Inflammatory macrophage (primary cell): ENCODE data around the gene MLPH.
"Not testable (repeated sequence)": the region's sequence is repeated elsewhere in the genome, so short reads cannot be mapped to it uniquely, and the experiment has no call there.

Experiments used
- DNase-seq, 2 donors: peaks; one replicate each; pipeline ENCODE4 v3.0.0-alpha.2; 2020 to 2022

MLPH gene

DNA sequence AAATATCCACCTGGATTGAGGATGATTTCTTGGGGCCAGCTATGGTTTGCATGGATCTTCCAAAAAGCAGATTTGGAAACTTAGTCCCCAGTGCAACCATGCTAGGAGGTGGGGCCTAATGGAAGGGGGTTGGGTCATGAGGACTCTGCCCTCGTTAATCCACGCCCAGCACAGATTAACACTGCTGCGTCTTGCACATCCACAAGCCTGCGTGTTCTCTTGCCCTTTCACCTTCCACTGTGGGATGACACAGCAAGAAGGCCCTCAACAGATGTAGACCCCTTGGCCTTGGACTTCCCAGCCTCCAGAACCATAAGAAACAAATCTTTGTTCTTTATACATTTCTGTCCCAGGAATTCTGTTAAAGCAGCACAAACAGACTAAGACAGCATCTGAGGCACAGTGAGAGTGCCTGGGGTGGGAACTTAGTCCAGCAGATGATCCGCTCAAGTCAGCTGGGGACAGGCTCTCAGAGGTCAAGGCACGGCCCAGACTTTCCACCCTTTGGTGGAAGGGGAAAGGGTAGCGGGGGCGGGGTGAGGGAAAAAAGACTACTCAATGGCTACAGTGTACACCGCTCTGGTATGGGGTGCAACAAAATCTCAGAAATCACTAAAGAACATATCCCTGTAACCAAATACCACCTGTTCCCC lies 101.1 kb downstream of the MLPH start:
- no peak for DNase-seq

GRCh38 chr2:237590272-237591140 lies 103.5 kb downstream of the MLPH start, which contains the start of gene RAB17:
TSS of gene RAB17 (minus strand) at chr2:237590734. CDS start at chr2:237586154, 4,580 bp downstream.
- no peak for DNase-seq

GRCh38 chr2:237591141-237591881 lies 104.3 kb downstream of the MLPH start:
- DNase-seq: peak; percentile 94 to 97

DNA sequence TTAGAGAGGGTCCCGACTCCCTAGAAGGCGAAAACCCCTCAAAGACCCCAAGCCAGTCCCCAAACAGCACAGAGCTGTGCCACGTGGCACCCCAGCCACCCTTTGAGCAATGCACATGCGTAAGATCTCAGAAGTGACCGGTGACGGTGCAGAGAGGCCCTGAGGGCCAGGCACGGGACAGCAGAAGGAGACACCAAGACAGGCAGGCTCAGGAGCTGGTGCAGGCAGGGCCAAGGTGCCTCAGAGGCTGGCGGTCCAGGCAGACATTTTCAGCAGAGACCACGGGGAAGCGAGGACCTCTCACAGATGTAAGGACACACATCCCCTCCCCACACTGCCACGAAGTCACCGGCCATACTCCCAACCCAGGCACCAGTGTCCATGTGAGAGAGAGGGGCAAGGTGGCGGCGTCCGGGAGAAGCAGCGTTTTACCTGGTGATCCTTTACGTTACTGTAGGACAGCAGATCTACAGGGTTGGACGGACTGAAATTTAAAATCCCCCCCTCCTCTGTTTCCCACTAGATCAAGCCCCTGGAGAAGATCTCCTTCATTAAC lies 105.5 kb downstream of the MLPH start:
- DNase-seq: no peak

DNA sequence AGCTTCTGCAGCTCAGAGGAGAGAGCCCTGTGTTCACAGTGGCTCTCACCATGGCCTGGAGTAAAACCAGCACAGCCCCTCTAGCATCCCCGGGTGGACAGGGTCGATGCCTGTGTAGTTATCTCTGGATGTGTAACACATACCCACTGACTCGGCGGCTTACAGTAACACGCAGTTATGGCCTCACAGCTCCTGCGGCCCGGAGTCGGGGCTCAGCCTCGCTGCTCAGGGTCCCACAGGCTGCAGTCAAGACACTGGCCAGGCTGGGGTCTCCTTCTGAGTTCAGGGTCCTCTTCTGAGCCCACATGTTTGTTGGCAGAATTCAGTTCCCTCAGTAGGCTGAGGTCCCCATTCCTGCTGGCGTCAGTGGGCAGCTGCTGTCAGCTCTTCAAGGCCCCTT lies 106.0 kb downstream of the MLPH start:
- no peak for DNase-seq

DNA sequence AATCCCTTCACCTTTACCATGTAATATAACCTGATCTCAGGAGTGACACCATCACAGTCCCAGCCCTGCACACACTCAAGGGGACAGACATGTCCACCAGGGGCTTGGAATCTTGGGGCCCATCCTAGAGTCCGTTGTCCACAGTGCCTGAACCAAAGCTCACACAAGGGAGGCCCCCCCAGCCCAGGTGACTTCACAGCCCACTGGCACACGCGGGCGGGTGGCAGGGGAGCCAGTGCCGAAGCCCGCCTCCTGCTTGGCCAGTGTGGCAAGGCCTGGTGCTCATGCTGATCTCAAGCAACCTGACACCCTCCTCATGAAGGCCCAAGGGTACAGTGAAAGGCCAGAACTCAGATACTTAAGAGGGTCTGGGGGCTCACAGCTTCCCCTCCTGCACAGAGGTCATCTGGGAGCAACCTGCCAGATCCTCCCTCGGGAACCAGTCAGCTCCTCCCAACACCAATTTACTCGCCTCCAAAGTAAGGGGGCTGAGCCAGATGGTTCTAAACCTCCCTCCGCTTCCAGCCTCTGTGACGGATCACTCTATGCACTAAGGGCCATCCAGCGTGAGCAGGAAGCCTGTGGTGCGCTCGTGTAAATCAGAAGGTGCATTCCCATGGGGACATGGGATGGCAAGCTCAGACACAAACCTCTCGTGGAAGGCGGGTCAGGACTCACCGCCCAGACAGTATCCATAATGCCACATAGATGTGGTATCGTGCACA lies 106.7 kb downstream of the MLPH start:
- DNase-seq: no peak

GRCh38 chr2:237594514-237594871 lies 107.4 kb downstream of the MLPH start:
- DNase-seq: no peak

DNA sequence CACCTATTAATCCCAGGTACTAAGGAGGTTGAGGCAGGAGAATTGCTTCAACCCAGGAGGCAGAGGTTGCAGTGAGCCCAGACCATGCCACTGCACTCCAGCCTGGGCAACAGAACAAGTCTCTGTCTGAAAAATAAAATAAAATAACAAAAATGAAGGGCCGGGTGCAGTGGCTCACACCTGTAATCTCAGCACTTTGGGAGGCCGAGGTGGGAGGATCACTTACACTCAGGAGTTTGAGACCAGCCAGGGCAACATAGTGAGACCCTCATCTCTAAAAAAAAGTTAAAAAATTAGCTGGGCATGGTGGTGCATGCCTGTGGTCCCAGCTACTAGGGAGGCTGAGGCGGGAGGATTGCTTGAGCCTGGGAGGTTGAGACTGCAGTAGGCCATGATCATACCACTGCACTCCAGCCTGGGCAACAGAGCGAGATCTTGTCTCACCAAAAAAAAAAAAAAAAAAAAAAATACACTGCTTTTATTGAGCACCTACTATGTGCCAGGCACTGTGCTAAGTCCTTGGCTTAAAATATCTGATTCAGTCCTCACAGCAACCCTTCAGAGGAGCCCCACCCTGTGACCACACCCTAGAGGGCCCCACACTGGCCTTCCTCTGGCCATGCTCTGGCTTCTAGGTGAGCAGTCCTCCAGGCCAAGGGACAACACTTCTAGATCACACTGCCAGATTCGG lies 108.9 kb downstream of the MLPH start:
- not testable (repeated sequence) for DNase-seq

DNA sequence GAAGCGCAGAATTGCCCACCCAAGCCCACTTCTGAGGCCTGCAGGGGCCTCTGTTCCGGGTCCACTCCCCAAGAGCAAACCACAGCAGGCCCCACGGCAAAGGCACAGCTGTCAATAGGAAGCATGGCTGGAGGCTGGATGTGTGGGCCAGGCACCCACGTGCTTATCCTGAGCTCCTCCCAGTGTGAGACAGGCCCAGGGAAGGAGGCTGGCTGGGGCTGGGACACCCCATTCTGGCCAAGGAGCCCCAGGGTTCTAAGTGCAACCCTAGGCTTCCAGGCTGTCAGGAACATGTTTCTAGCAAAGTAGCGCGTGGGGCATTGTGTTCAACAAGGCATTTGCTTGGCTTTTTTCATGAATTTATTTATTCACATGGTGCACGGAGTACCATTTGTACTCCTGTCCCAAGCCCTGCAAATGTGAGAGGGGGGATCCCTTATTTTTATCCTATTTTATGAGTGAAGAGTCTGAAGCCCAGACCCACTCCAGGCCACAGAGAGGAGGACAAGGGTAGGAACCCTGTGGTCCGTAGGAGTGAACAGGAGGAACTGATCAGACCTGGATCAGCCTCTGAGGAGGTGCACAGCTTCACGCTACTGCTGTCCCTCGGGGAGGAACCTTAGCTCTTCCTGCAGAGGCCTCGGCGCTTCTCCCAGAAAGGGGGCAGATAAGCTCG lies 109.6 kb downstream of the MLPH start:
- peak; percentile 18 to 55 for DNase-seq

DNA sequence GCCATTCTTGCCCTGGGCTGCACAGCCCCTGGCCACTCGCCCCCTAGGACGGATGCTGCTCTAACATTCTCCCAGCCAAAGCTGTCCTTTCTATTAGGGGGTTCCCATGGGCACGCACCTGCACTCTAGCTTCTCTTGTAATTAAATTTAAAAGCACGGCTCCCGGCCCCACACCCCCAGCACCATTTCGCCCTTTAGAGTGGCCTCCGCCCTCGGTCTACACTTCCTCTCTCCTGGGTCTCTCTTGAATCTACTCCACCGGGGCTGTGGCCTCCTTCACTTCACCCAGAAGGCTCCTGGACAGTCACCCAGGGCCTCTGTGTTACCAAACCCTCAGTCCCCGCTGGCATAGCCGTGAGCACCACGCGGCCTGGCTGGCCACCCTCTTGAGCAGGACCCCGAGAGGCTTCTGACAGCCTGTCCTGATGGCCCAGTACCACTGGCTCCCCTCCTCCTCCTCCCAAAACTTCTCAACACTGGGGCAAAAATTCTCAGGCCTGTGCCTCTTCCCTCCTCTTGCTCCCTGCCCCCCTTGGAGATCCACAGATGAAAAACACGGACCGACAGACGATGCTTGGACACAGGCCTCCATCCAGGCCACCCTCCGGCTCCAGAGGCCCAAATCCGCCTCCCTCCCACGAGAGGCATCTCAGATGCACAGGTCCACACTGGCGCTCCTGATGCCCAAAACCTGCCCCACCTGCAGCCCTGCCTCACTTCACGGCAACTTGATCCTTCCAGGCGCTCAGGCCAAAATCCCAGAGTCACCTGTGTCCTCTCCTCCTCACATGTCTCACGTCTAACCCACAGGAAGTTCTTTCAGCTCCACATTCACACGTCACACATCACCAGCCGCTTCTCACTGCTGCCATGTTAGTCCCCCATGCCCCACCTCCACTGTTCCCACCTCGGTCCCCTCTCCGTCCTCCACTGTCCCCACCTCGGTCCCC lies 110.4 kb downstream of the MLPH start:
- DNase-seq: no peak

- DNase-seq: no peak
Observed at GRCh38 chr2:237598468-237599208, 111.6 kb downstream of the MLPH start.

GRCh38 chr2:237599465-237600110 lies 112.5 kb downstream of the MLPH start:
- no peak for DNase-seq

GRCh38 chr2:237600205-237600846 lies 113.3 kb downstream of the MLPH start:
- peak in 1 of 2 donors; percentile 30 for DNase-seq

GRCh38 chr2:237601453-237602116 lies 114.5 kb downstream of the MLPH start:
- no peak for DNase-seq

- DNase-seq: no peak
Observed at GRCh38 chr2:237602409-237602808, 115.4 kb downstream of the MLPH start.

DNA sequence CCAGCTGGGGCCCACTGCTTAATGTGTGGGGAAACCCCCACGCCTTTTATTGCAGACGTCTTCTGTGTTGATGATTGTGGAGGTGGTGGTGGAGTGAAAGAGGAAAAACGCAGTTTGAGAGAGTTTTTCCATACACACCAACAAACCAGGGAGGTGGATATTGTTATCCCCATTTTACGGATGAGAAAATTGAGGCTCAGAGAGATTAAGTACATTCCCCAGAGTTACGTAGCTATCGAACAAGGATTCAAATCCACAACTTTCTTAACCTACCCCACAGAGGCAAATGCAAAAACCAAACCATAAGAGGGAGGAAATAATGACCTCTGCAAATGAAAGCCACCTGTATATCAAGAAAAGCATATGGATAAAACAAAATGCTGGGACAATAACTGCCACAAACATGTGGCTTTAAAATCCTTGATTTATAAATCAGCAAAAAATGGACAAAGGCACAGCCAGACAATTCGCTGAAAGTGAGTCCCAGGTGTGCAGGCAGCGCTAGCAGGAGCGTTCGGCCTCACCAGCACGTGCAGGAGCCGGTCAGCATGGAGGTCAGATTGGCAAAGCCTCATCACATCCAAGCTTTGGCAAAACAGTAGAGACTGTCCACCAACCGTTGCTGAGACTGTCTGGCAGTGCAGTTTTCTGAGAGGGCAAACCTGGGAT lies 116.1 kb downstream of the MLPH start:
- no peak for DNase-seq
